Sigmoid colon (tissue), 7 donors: ENCODE data around the gene LSM11. TPM values are rescaled to one million over a fixed set of nuclear protein-coding genes. Genes with fewer than 3 reads are reported as not detected.
A peak's percentile ranks its signal among the peaks of the same experiment; 100 is the strongest.
"Not testable (repeated sequence)": the region's sequence is repeated elsewhere in the genome, so short reads cannot be mapped to it uniquely, and the experiment has no call there.

Source experiments
- DNase-seq: peaks from one replicate; pipeline ENCODE4 v3.0.0-alpha.2; 2019
- H3K27ac ChIP-seq, 4 donors: fragments of 200-600 bp; sonication (generic); one replicate each; pipeline ENCODE4 v1.5.1; 2016 to 2019; ENCODE audit warnings: mild to moderate bottlenecking in 1 of 4
- H3K27me3 ChIP-seq, 3 donors: fragments of 200-600 bp; sonication (generic); one replicate each; pipeline ENCODE4 v1.5.1; 2019; ENCODE audit warnings: mild to moderate bottlenecking in 1 of 3
- H3K36me3 ChIP-seq, 4 donors: fragments of 200-600 bp; sonication (generic); one replicate each; pipeline ENCODE4 v1.5.1; 2016 to 2019
- H3K4me1 ChIP-seq, 4 donors: fragments of 200-600 bp; sonication (generic); one replicate each; pipeline ENCODE4 v1.5.1; 2017 to 2019
- H3K4me3 ChIP-seq, 4 donors: fragments of 200-600 bp; sonication (generic); one replicate each; pipeline ENCODE4 v1.5.1; 2017 to 2019; ENCODE audit warnings: mild to moderate bottlenecking in 2 of 4, moderate library complexity in 1 of 4
- H3K9me3 ChIP-seq, 4 donors: fragments of 200-600 bp in 3 of 4; sonication (generic) in 3 of 4; one replicate each; pipeline versions ENCODE4 v1.5.1 to v1.6.1; 2013 to 2019
- EP300 ChIP-seq, 4 donors: sonication (generic); formaldehyde crosslinking; IDR thresholded peaks; one replicate each; pipeline ENCODE4 v1.6.1; 2017; ENCODE audit warnings: antibody characterized with exemption in 4 of 4
- POLR2A ChIP-seq, 2 donors: fragments of 450-650 bp; IDR thresholded peaks; one replicate each; pipeline ENCODE4 v1.6.1; 2016; ENCODE audit warnings: antibody characterized with exemption in 2 of 2, mild to moderate bottlenecking in 2 of 2, moderate library complexity in 2 of 2
- POLR2AphosphoS5 ChIP-seq, 4 donors: sonication (generic); formaldehyde crosslinking; IDR thresholded peaks; one replicate each; pipeline ENCODE4 v1.6.1; 2017; ENCODE audit warnings: antibody characterized with exemption in 4 of 4
- WGBS, 2 donors: extraction: QIAGEN DNeasy Blood & Tissue Kit; methylation state at CpG; one replicate each; pipeline ENCODE4 v1.1.7; 2013; 5-methylcytosine and 5-hydroxymethylcytosine counted together
- intact Hi-C: fragments of 100-400 bp; cut with DNase I; formaldehyde crosslinking; loops from one replicate; pipeline ENCODE4 v1.15.1; 2023
- polyA plus RNA-seq, 3 donors: library from polyadenylated mRNA; stranded (reverse); fragments of 200-250 nt; gene quantifications; one replicate each; pipeline ENCODE4 v1.2.3, GENCODE V29; 2013
- total RNA-seq, 4 donors: library from RNA; depleted of rRNA; stranded (reverse); fragments of >200 nt; gene quantifications; one replicate each; pipeline ENCODE4 v1.1.0, GENCODE V29; 2016
- TF ChIP-seq, protein P1 (sequence below), 4 experiments: fragments of 450-650 bp in 3 of 4; fragments of 200-600 bp in 1 of 4; IDR thresholded peaks; one replicate each; pipeline ENCODE4 v1.5.1; 2016 to 2019; ENCODE audit warnings: antibody characterized with exemption in 4 of 4, mild to moderate bottlenecking in 3 of 4, moderate library complexity in 2 of 4
- donor health status: healthy with polysubstance abuse.
- donor health status: Bipolar disorder and iron deficiency.
- donor health status: healthy.

LSM11 gene
- total RNA-seq (10 to 100 TPM; 12.1 to 16.6 (median 15.9) TPM), polyA plus RNA-seq (1 to 10 TPM in 1 of 3 donors, under 1 TPM in 2; 0.60 to 2.0 (median 0.92) TPM)

DNA sequence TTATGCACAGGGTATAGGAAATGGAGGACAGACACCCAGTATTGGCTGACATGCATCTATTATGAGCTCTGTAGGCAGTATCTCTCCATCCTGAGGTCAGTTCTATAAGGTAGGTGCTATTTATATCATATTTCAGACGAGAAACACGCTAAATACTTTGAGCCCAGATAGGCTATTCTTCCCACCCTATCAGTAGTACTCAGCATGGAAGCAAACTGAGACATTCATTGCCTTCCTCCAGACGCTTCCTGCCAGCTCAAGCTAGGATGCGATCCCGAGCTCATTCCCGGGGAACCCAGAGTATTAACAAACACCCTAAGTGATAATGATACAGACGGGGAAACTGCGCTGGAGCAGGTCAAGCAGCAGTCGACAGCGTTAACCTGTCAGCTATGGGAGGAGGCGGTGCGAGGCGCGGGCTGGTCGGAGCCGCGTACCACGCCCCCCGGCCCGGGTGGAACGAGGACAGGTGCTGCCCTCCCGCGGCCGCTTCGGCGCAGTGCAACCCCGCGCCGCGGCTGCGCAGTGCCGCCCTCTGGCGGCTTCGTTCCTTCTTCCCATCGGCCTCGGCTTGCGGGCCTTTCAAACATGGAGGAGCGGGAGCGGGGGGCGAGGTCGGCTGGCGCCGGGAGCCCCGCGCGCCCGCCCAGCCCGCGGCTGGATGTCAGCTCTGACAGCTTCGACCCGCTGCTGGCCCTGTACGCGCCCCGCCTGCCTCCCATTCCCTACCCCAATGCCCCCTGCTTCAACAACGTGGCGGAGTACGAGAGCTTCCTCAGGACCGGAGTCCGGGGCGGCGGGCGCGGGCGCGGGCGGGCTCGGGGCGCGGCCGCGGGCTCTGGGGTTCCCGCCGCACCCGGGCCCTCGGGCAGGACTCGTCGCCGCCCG lies at the start of gene LSM11:
LSM11 (plus strand) TSS at position 550 of the 888 bp plus-strand sequence; CDS start at position 589, 39 bp downstream.
- Histone ChIP-seq H3K4me1 (peaks cover 0 to 45% (median 33%) of the 10 kb centered on the region in 4 donors), H3K27me3 (no peaks in the 10 kb centered on the region), H3K9me3 (no peaks in the 10 kb centered on the region), H3K27ac (peak within 1 kb of the TSS; percentile 80 to 91 (median 88)), H3K4me3 (peak within 1 kb of the TSS; percentile 72 to 97 (median 90)), H3K36me3 (peaks cover 0 to 18% (median 4%) of the 10 kb centered on the region in 4 donors)
- intact Hi-C loops = loop anchor here (1.0 to 10.0 kb wide), 6 partner anchors 12 to 596 kb away; partner anchors contain the start of genes CYFIP2 and THG1L
- DNase-seq = peak; percentile 93
- 0 to 1% methylated on average over 79 of the region's 79 CpGs for WGBS, 2 donors
- peak in 3 of 4 donors; percentile 45 to 71 (median 64) for TF ChIP-seq POLR2AphosphoS5 (IDR thresholded peaks at IDR 0.05)
- TF ChIP-seq, protein P1, sequence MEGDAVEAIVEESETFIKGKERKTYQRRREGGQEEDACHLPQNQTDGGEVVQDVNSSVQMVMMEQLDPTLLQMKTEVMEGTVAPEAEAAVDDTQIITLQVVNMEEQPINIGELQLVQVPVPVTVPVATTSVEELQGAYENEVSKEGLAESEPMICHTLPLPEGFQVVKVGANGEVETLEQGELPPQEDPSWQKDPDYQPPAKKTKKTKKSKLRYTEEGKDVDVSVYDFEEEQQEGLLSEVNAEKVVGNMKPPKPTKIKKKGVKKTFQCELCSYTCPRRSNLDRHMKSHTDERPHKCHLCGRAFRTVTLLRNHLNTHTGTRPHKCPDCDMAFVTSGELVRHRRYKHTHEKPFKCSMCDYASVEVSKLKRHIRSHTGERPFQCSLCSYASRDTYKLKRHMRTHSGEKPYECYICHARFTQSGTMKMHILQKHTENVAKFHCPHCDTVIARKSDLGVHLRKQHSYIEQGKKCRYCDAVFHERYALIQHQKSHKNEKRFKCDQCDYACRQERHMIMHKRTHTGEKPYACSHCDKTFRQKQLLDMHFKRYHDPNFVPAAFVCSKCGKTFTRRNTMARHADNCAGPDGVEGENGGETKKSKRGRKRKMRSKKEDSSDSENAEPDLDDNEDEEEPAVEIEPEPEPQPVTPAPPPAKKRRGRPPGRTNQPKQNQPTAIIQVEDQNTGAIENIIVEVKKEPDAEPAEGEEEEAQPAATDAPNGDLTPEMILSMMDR (IDR thresholded peaks at IDR 0.05) = peak; percentile 90 to 99 (median 92)
- TF ChIP-seq EP300 (IDR thresholded peaks at IDR 0.05) = no peak
- TF ChIP-seq POLR2A (IDR thresholded peaks at IDR 0.05) = no peak

DNA sequence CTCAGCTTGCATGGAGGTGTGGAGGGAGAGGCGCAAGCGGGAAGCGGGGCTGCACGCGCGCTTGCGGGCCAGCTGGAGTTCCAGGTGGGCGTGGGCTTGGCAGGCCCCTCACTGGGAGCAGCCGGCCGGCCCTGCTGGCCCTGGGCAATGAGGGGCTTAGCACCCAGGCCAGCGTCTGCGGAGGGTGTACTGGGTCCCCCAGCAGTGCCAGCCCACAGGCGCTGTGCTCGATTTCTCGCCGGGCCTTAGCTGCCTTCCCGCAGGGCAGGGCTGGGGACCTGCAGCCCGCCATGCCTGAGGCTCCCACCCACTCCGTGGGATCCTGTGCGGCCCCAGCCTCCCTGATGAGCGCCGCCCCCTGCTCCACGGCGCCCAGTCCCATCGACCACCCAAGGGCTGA lies 49.7 kb upstream of the LSM11 start:
- H3K9me3 ChIP-seq, intact Hi-C loops, H3K27me3 ChIP-seq, H3K4me3 ChIP-seq, H3K4me1 ChIP-seq, H3K27ac ChIP-seq, H3K36me3 ChIP-seq, DNase-seq: not testable (repeated sequence)
- 88 to 97% methylated on average over 25 of the region's 25 CpGs for WGBS, 2 donors

DNA sequence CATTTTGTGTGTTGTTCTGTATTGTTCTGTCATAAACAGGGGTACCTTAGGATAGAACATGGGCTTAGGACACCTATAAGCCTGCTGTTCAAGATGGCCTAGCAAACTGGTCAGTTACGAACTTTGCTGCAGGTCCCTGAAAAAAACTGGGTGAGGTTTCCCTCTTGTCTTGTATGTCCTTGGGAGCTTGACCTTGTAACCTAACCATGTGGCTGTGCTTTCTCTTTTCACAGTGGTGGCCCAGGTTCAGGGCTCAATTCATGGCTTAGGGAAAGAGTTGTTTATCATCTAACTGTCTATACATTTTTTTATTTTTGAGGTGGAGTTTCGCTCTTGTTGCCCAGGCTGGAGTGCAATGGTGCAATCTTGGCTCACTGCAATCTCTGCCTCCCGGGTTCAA lies 47.4 kb upstream of the LSM11 start:
- WGBS, 2 donors = 95 to 96% methylated on average over 3 of the region's 3 CpGs
- H3K27ac ChIP-seq, H3K4me1 ChIP-seq, H3K36me3 ChIP-seq, H3K4me3 ChIP-seq, H3K27me3 ChIP-seq, DNase-seq, intact Hi-C loops, H3K9me3 ChIP-seq: not testable (repeated sequence)

DNA sequence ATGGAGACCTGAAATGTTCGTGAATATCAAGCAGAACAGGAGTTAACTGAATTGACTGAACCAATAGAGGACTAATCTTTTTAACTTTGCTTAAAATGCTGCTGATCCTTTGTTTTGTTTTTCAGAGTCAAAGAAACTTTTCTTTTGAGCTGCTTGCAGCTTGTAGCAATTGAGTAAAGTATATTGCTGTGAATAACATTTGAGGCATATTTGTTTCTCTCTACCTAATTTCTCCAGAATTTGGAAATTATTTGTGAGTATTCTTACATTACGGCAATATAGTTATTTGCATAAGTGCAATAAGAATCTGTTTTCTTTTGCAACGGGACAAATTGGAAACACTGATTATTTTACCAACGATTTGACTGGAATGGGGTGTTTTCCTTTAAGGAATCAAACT lies 44.8 kb upstream of the LSM11 start:
- intact Hi-C loops, H3K9me3 ChIP-seq: not testable (repeated sequence)

DNA sequence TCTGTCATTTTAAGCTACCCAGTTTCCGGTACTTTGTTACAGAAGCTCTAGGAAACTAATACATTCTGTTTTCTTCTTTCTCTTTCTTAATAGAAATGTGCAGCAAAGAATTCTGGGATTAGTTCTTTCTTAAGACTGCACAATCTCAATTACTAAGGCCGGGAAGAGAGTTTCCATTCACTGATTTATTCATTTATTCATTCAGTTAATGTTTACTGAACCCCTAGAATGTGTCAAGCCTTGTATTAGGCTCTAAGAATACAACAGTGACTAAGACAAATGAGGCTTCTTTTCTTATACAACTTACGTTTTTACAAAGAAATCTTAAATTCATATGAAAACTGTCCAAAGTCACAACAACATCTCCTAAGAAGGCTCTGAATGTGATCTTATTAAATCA lies 39.8 kb upstream of the LSM11 start:
- WGBS, 2 donors = 74 to 88% methylated on average over 3 of the region's 3 CpGs
- intact Hi-C loops = no loop called here
- H3K36me3 ChIP-seq = no peaks in the 10 kb centered on the region
- no peak overlapping the region for H3K27ac ChIP-seq
- TF ChIP-seq, protein P1 (IDR thresholded peaks at IDR 0.05) = no peak
- TF ChIP-seq EP300 (IDR thresholded peaks at IDR 0.05) (no peak), POLR2A (IDR thresholded peaks at IDR 0.05) (no peak), POLR2AphosphoS5 (IDR thresholded peaks at IDR 0.05) (no peak)
- H3K27me3 ChIP-seq = no peaks in the 10 kb centered on the region
- peaks cover 0 to 3% (median 0%) of the 10 kb centered on the region in 4 donors for H3K9me3 ChIP-seq
- no peak overlapping the region for H3K4me3 ChIP-seq
- no peaks in the 10 kb centered on the region for H3K4me1 ChIP-seq
- DNase-seq = no peak

More for the DNA sequence above, 44.8 kb upstream of the LSM11 start:
- not testable (repeated sequence) for H3K4me3 ChIP-seq, H3K36me3 ChIP-seq, DNase-seq, H3K4me1 ChIP-seq, H3K27me3 ChIP-seq, H3K27ac ChIP-seq
- 71 to 94% methylated on average over 4 of the region's 4 CpGs for WGBS, 2 donors

DNA sequence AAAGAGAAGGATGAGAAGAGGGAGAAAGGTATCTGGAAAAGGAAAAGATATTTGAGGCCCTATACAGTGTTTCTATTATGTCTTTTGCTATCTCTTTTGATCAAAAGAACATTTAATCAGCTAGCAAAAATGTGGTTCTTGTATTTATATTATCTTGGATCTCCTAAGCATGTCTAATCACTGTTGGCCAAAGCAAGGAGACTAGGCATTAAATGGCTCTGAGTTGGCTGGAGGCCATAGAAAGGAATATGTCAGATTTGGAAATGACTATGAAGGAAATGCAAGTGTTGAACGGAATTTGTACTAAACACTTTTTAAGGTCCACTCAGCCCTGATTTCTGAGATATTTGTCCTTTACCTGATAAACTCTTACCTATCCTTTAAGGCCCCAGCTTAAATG lies 34.6 kb upstream of the LSM11 start:
- Histone ChIP-seq H3K4me1 (peaks cover 0 to 10% (median 0%) of the 10 kb centered on the region in 4 donors), H3K36me3 (no peaks in the 10 kb centered on the region), H3K27me3 (no peaks in the 10 kb centered on the region), H3K4me3 (no peak overlapping the region), H3K27ac (no peak overlapping the region), H3K9me3 (no peaks in the 10 kb centered on the region)
- intact Hi-C loops = no loop called here
- 78 to 88% methylated on average over 1 of the region's 1 CpG for WGBS, 2 donors
- TF ChIP-seq EP300 (IDR thresholded peaks at IDR 0.05) = no peak
- DNase-seq = no peak
